Activated naive CD8-positive, alpha-beta T cell treated with anti-CD3 and anti-CD28 coated beads, Interleukin-2, amount 10 ng/mL, durations not matched to agents 7 days and 5 days (primary cell): ENCODE results near the gene CCDC149. TPM values are rescaled to one million over a fixed set of nuclear protein-coding genes. Genes with fewer than 3 reads are reported as not detected.

Experiments used
- ATAC-seq: fragments of 150-1000 bp; cut with Tn5 transposase; one replicate; pipeline ENCODE4 v1.10.0; 2021; ENCODE audit warnings: low read depth, moderate library complexity
- POLR2A ChIA-PET: fragments of 350-600 bp; sonication (Branson Sonifier 250); formaldehyde crosslinking; loops from one replicate; lab custom pipeline; 2021; ENCODE audit warnings: antibody characterized with exemption; lab: Charles Lee
- DNase-seq: peaks from one replicate; pipeline ENCODE4 v3.0.0; 2021
- H3K27ac Mint-ChIP-seq: one replicate; pipeline ENCODE4 v1.8.0; 2022; ENCODE audit warnings: mild to moderate bottlenecking, mixed read lengths
- H3K27me3 Mint-ChIP-seq: one replicate; pipeline ENCODE4 v1.8.0; 2022; ENCODE audit warnings: mild to moderate bottlenecking, moderate library complexity, mixed read lengths
- H3K36me3 Mint-ChIP-seq: one replicate; pipeline ENCODE4 v1.8.0; 2021; ENCODE audit warnings: mild to moderate bottlenecking, mixed read lengths
- H3K4me1 Mint-ChIP-seq: one replicate; pipeline ENCODE4 v1.8.0; 2021; ENCODE audit warnings: mixed read lengths
- H3K4me3 Mint-ChIP-seq: one replicate; pipeline ENCODE4 v1.8.0; 2022; ENCODE audit warnings: mild to moderate bottlenecking, moderate library complexity, mixed read lengths
- H3K9me3 Mint-ChIP-seq: one replicate; pipeline ENCODE4 v1.8.0; 2021; ENCODE audit warnings: mixed read lengths
- total RNA-seq, 2 experiments: library from RNA; stranded (reverse); gene quantifications; one replicate each; pipeline ENCODE4 v1.2.3, GENCODE V29; 2021

The CCDC149 gene
- total RNA-seq, 2 experiments from 2014 or later, result not detected

GRCh38 chr4:24884902-24885301 is 27.9 kb downstream of the CCDC149 start:
- no peak overlapping the region for H3K4me3 Mint-ChIP-seq
- POLR2A ChIA-PET, result no interaction called here

GRCh38 chr4:24881508-24882196 is 31.2 kb downstream of the CCDC149 start:
- DNase-seq (no peak), ATAC-seq (no peak)
- H3K27me3 Mint-ChIP-seq, result no peaks in the 10 kb centered on the region
- H3K36me3 Mint-ChIP-seq, result no peaks in the 10 kb centered on the region
- H3K27ac Mint-ChIP-seq, result no peak overlapping the region
- no peak overlapping the region for H3K4me3 Mint-ChIP-seq
- POLR2A ChIA-PET, result no interaction called here
- no peaks in the 10 kb centered on the region for H3K9me3 Mint-ChIP-seq
- no peaks in the 10 kb centered on the region for H3K4me1 Mint-ChIP-seq

More at GRCh38 chr4:24884902-24885301, 27.9 kb downstream of the CCDC149 start:
- peaks cover 2% of the 10 kb centered on the region for H3K27me3 Mint-ChIP-seq
- DNase-seq (no peak), ATAC-seq (no peak)
- H3K9me3 Mint-ChIP-seq, result no peaks in the 10 kb centered on the region
- no peaks in the 10 kb centered on the region for H3K4me1 Mint-ChIP-seq
- H3K27ac Mint-ChIP-seq, result no peak overlapping the region
- H3K36me3 Mint-ChIP-seq, result no peaks in the 10 kb centered on the region

- H3K36me3 Mint-ChIP-seq, result no peaks in the 10 kb centered on the region
- H3K4me3 Mint-ChIP-seq, result no peak overlapping the region
- no peaks in the 10 kb centered on the region for H3K27me3 Mint-ChIP-seq
- POLR2A ChIA-PET, result no interaction called here
- no peaks in the 10 kb centered on the region for H3K4me1 Mint-ChIP-seq
- no peak overlapping the region for H3K27ac Mint-ChIP-seq
- no peaks in the 10 kb centered on the region for H3K9me3 Mint-ChIP-seq
- DNase-seq, result no peak
- no peak for ATAC-seq
These were observed 32.7 kb downstream of the CCDC149 start for GRCh38 chr4:24880186-24880585.

- no peak for ATAC-seq
- Mint-ChIP-seq H3K4me3 (no peak overlapping the region), H3K27me3 (no peaks in the 10 kb centered on the region), H3K27ac (no peak overlapping the region), H3K36me3 (no peaks in the 10 kb centered on the region), H3K4me1 (no peaks in the 10 kb centered on the region), H3K9me3 (no peaks in the 10 kb centered on the region)
- DNase-seq, result no peak
- POLR2A ChIA-PET, result no interaction called here
These were observed 34.2 kb downstream of the CCDC149 start for GRCh38 chr4:24878636-24879016.

GRCh38 chr4:24877868-24878635 is 34.8 kb downstream of the CCDC149 start:
- DNase-seq (no peak), ATAC-seq (no peak)
- Mint-ChIP-seq H3K4me3 (no peak overlapping the region), H3K4me1 (no peaks in the 10 kb centered on the region), H3K9me3 (no peaks in the 10 kb centered on the region), H3K27ac (no peak overlapping the region), H3K27me3 (no peaks in the 10 kb centered on the region), H3K36me3 (no peaks in the 10 kb centered on the region)
- POLR2A ChIA-PET, result no interaction called here

GRCh38 chr4:24876431-24876830 is 36.4 kb downstream of the CCDC149 start:
- Mint-ChIP-seq H3K4me3 (no peak overlapping the region), H3K4me1 (no peaks in the 10 kb centered on the region), H3K36me3 (no peaks in the 10 kb centered on the region), H3K9me3 (no peaks in the 10 kb centered on the region), H3K27me3 (no peaks in the 10 kb centered on the region), H3K27ac (no peak overlapping the region)
- POLR2A ChIA-PET, result no interaction called here
- DNase-seq, result no peak
- ATAC-seq, result no peak

GRCh38 chr4:24872720-24873119 is 40.1 kb downstream of the CCDC149 start:
- Mint-ChIP-seq H3K4me1 (no peaks in the 10 kb centered on the region), H3K9me3 (no peaks in the 10 kb centered on the region), H3K27ac (no peak overlapping the region), H3K4me3 (no peak overlapping the region), H3K27me3 (no peaks in the 10 kb centered on the region), H3K36me3 (no peaks in the 10 kb centered on the region)
- POLR2A ChIA-PET, result no interaction called here
- ATAC-seq (no peak), DNase-seq (no peak)

- Mint-ChIP-seq H3K36me3 (no peaks in the 10 kb centered on the region), H3K4me1 (no peaks in the 10 kb centered on the region), H3K9me3 (no peaks in the 10 kb centered on the region), H3K27me3 (no peaks in the 10 kb centered on the region), H3K27ac (no peak overlapping the region), H3K4me3 (no peak overlapping the region)
- ATAC-seq (no peak), DNase-seq (no peak)
- POLR2A ChIA-PET, result no interaction called here
These were observed 41.6 kb downstream of the CCDC149 start for GRCh38 chr4:24871210-24871609.

- Mint-ChIP-seq H3K27ac (no peak overlapping the region), H3K4me3 (no peak overlapping the region), H3K36me3 (no peaks in the 10 kb centered on the region), H3K4me1 (no peaks in the 10 kb centered on the region), H3K9me3 (peaks cover 5% of the 10 kb centered on the region), H3K27me3 (no peaks in the 10 kb centered on the region)
- no peak for ATAC-seq
- no peak for DNase-seq
- POLR2A ChIA-PET, result no interaction called here
These were observed 45.0 kb downstream of the CCDC149 start for GRCh38 chr4:24867766-24868296.

- Mint-ChIP-seq H3K27me3 (no peaks in the 10 kb centered on the region), H3K9me3 (peaks cover 10% of the 10 kb centered on the region), H3K4me3 (no peak overlapping the region), H3K36me3 (no peaks in the 10 kb centered on the region), H3K4me1 (no peaks in the 10 kb centered on the region), H3K27ac (no peak overlapping the region)
- DNase-seq (no peak), ATAC-seq (no peak)
- POLR2A ChIA-PET, result no interaction called here
These were observed 45.6 kb downstream of the CCDC149 start for GRCh38 chr4:24867251-24867650.

GRCh38 chr4:24865401-24865800 is 47.4 kb downstream of the CCDC149 start:
- Mint-ChIP-seq H3K27ac (no peak overlapping the region), H3K9me3 (peaks cover 15% of the 10 kb centered on the region), H3K27me3 (no peaks in the 10 kb centered on the region), H3K4me3 (no peak overlapping the region), H3K4me1 (no peaks in the 10 kb centered on the region), H3K36me3 (no peaks in the 10 kb centered on the region)
- POLR2A ChIA-PET, result no interaction called here
- ATAC-seq (no peak), DNase-seq (no peak)

- POLR2A ChIA-PET, result no interaction called here
- Mint-ChIP-seq H3K27me3 (no peaks in the 10 kb centered on the region), H3K4me1 (no peaks in the 10 kb centered on the region), H3K4me3 (no peak overlapping the region), H3K36me3 (no peaks in the 10 kb centered on the region), H3K27ac (no peak overlapping the region), H3K9me3 (peaks cover 15% of the 10 kb centered on the region)
- ATAC-seq (no peak), DNase-seq (no peak)
These were observed 49.0 kb downstream of the CCDC149 start for GRCh38 chr4:24863799-24864198.

GRCh38 chr4:24862073-24862751 is 50.6 kb downstream of the CCDC149 start:
- no peak for ATAC-seq
- Mint-ChIP-seq H3K27me3 (no peaks in the 10 kb centered on the region), H3K27ac (no peak overlapping the region), H3K4me3 (no peak overlapping the region), H3K36me3 (no peaks in the 10 kb centered on the region), H3K9me3 (peaks cover 15% of the 10 kb centered on the region), H3K4me1 (no peaks in the 10 kb centered on the region)
- POLR2A ChIA-PET, result no interaction called here
- no peak for DNase-seq
